Keratinocyte (primary cell): ENCODE data around the gene SUGCT. TPM values are rescaled to one million over a fixed set of nuclear protein-coding genes. Genes with fewer than 3 reads are reported as not detected.
A peak's percentile ranks its signal among the peaks of the same experiment; 100 is the strongest.

Experiments used
- DNase-seq: peaks from one replicate; pipeline ENCODE4 v3.0.0-alpha.2; 2011; ENCODE audit warnings: low read depth, missing footprints, low spot score
- FAIRE-seq: peaks from 2 replicates; lab custom pipeline; 2011; peaks lifted over from hg19 to GRCh38; lab: Jason Lieb, UNC
- H2AFZ ChIP-seq: 2 replicates; pipeline ENCODE4 v1.6.0; 2012; ENCODE audit warnings: low read length, control low read depth, inconsistent platforms; ENCODE audit not compliant: control insufficient read depth
- H3K27ac ChIP-seq: 2 replicates; pipeline ENCODE4 v1.5.1; 2011; ENCODE audit warnings: low read length; ENCODE audit not compliant: control insufficient read depth, insufficient read depth
- H3K27me3 ChIP-seq: 3 replicates; pipeline ENCODE4 v1.6.0; 2011; ENCODE audit warnings: low read length; ENCODE audit not compliant: control insufficient read depth, insufficient read depth; ENCODE audit errors: extremely low read depth
- H3K36me3 ChIP-seq, 2 experiments: 2 replicates in 1 of 2; 3 replicates in 1 of 2; pipeline ENCODE4 v1.5.1; 2011; ENCODE audit warnings: low read length in 2 of 2, mild to moderate bottlenecking in 1 of 2; ENCODE audit not compliant: control insufficient read depth in 2 of 2, insufficient read depth in 2 of 2; ENCODE audit errors: extremely low read depth in 1 of 2
- H3K4me1 ChIP-seq: 3 replicates; pipeline ENCODE4 v1.5.1; 2011; ENCODE audit warnings: low read length; ENCODE audit not compliant: control insufficient read depth, insufficient read depth; ENCODE audit errors: extremely low read depth
- H3K4me2 ChIP-seq: 3 replicates; pipeline ENCODE4 v1.6.0; 2011; ENCODE audit warnings: low read depth, low read length; ENCODE audit not compliant: control insufficient read depth, insufficient read depth; ENCODE audit errors: extremely low read depth
- H3K4me3 ChIP-seq, 3 experiments: fragments of 200-600 bp in 1 of 3; sonication (generic) in 1 of 3; 2 replicates in 2 of 3; 3 replicates in 1 of 3; pipeline ENCODE4 v1.5.1; 2011 to 2016; ENCODE audit warnings: low read length in 3 of 3, mild to moderate bottlenecking in 3 of 3, control low read depth in 2 of 3, inconsistent platforms in 1 of 3, low read depth in 1 of 3, mixed read lengths in 1 of 3, mixed run types in 1 of 3, moderate library complexity in 1 of 3; ENCODE audit not compliant: control insufficient read depth in 2 of 3, insufficient read depth in 2 of 3; ENCODE audit errors: extremely low read depth in 1 of 3
- H3K79me2 ChIP-seq: 2 replicates; pipeline ENCODE4 v1.6.0; 2012; ENCODE audit warnings: low read length; ENCODE audit not compliant: control insufficient read depth, insufficient read depth
- H3K9ac ChIP-seq: 3 replicates; pipeline ENCODE4 v1.6.0; 2011; ENCODE audit warnings: low read length; ENCODE audit not compliant: control insufficient read depth, insufficient read depth; ENCODE audit errors: extremely low read depth
- H3K9me1 ChIP-seq: 3 replicates; pipeline ENCODE4 v1.6.0; 2011; ENCODE audit warnings: low read length; ENCODE audit not compliant: control insufficient read depth, insufficient read depth; ENCODE audit errors: extremely low read depth
- H3K9me3 ChIP-seq: 2 replicates; pipeline ENCODE4 v1.5.1; 2012; ENCODE audit warnings: low read depth, low read length; ENCODE audit not compliant: control insufficient read depth
- H4K20me1 ChIP-seq: 3 replicates; pipeline ENCODE4 v1.6.0; 2011; ENCODE audit warnings: low read length; ENCODE audit not compliant: control insufficient read depth, insufficient read depth; ENCODE audit errors: extremely low read depth
- EZH2 ChIP-seq: IDR thresholded peaks from one replicate; pipeline ENCODE4 v1.6.1; 2012; ENCODE audit warnings: inconsistent platforms, mild to moderate bottlenecking, low read length, moderate library complexity
- dilution Hi-C: fragments of 300-500 bp; cut with MboI; formaldehyde crosslinking; loops from one replicate; pipeline ENCODE4 v1.7.0; 2020; ENCODE audit warnings: low sequenced_read_pairs; ENCODE audit not compliant: extremely low pct_ligation_motif_present
- polyA plus RNA-seq, 5 experiments: library from polyadenylated mRNA; depleted of rRNA in 3 of 5; stranded (reverse) in 3 of 5; stranded (forward) in 1 of 5; unstranded in 1 of 5; fragments of >200 nt; gene quantifications; 1 replicate in 1 of 5; 2 replicates in 3 of 5; 3 replicates in 1 of 5; pipeline versions ENCODE4 v1.2.1 to v1.2.3, GENCODE V29; 2011 to 2012; ENCODE audit warnings: missing spikeins in 2 of 5, low read depth in 1 of 5, low replicate concordance in 1 of 5
- TF ChIP-seq, protein P1 (sequence below), 3 experiments: IDR thresholded peaks in 1 of 3; conservative IDR thresholded peaks in 1 of 3; optimal IDR thresholded peaks in 1 of 3; 2 replicates in 2 of 3; 3 replicates in 1 of 3; pipeline versions ENCODE3 to v1.5.1; 2011; ENCODE audit warnings: low read length in 3 of 3, mild to moderate bottlenecking in 3 of 3, moderate library complexity in 2 of 3, control low read depth in 1 of 3, inconsistent platforms in 1 of 3; ENCODE audit not compliant: insufficient read depth in 2 of 3; ENCODE audit errors: extremely low read depth in 1 of 3

The SUGCT gene
- polyA plus RNA-seq, 1 donor (not counting 4 experiments of a cell fraction or from before 2014, with no cell fraction given): 134 TPM

DNA sequence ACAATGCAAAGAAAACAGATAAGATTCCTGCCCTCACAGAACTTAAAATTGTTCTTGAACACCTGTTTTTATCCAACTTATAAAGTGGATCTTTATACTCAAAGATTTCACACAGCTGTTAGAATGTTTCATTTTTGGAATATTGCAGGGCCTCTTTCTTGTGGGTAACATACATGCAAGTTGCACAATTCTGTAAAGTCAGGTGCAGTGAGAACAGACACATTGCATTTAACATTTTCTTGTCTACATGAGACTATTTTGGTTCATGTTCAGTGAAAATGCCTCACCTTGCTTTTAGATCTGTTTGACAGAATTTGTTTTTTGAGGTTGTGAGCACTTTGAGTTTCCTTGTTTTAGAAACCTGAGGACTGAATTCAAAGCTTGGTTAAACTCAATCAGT, 707.8 kb downstream of the SUGCT start:
- Histone ChIP-seq H3K9ac (peak overlapping the region; percentile 78), H3K4me1 (peaks cover 22% of the 10 kb centered on the region), H3K4me3 (no peak overlapping the region), H3K27ac (peak overlapping the region; percentile 94), H3K4me2 (no peak overlapping the region), H4K20me1 (no peaks in the 10 kb centered on the region), H3K27me3 (no peaks in the 10 kb centered on the region), H3K9me3 (peaks cover 5% of the 10 kb centered on the region), H3K36me3 (peaks cover 0 to 4% of the 10 kb centered on the region in 2 experiments), H3K79me2 (peaks cover 57% of the 10 kb centered on the region), H2AFZ (no peak overlapping the region), H3K9me1 (no peaks in the 10 kb centered on the region)
- dilution Hi-C loops: no loop called here
- peak; percentile 32 for FAIRE-seq
- no peak for TF ChIP-seq EZH2
- TF ChIP-seq, protein P1, sequence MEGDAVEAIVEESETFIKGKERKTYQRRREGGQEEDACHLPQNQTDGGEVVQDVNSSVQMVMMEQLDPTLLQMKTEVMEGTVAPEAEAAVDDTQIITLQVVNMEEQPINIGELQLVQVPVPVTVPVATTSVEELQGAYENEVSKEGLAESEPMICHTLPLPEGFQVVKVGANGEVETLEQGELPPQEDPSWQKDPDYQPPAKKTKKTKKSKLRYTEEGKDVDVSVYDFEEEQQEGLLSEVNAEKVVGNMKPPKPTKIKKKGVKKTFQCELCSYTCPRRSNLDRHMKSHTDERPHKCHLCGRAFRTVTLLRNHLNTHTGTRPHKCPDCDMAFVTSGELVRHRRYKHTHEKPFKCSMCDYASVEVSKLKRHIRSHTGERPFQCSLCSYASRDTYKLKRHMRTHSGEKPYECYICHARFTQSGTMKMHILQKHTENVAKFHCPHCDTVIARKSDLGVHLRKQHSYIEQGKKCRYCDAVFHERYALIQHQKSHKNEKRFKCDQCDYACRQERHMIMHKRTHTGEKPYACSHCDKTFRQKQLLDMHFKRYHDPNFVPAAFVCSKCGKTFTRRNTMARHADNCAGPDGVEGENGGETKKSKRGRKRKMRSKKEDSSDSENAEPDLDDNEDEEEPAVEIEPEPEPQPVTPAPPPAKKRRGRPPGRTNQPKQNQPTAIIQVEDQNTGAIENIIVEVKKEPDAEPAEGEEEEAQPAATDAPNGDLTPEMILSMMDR (optimal IDR thresholded peaks at IDR 0.05 in 1 of 3, IDR thresholded peaks at IDR 0.05 in 1 of 3, conservative IDR thresholded peaks at IDR 0.05 in 1 of 3; ENCODE audit: extremely low read depth in 1 of 3, insufficient read depth in 2 of 3, low read length in 3 of 3): no peak
- no peak for DNase-seq

DNA sequence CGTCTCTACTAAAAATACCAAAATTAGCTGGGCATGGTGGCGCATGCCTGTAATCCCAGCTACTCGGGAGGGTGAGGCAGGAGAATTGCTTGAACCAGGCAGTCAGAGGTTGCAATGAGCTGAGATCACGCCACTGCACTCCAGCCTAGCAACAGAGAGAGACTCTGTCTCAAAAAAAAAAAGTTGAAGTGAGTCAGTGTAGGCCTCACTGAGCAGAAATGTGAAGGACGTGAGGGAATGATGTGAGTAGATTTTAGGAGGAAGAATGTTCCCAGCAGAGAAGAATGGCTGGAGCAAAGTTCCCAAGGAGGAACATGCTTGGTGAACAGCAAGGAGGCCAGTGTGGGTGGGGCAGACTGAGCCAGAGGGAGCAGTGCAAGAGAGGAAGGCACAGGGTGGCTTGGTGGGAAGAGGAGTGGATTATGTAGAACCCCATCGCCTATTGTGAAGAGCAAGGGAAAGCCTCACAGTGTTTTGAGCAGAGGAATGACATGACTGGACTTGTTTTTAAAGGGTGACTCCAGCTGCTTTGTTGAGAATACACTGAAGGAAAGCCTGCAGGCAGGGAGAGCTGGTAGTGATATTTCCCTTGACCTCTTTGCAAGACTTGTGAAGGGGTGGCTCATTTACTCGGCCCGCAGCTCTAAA, 708.7 kb downstream of the SUGCT start:
- Histone ChIP-seq H3K27ac (peak overlapping the region; percentile 94), H3K9me3 (peaks cover 5% of the 10 kb centered on the region), H3K9ac (peak overlapping the region; percentile 78), H3K4me3 (peak overlapping the region in 2 of 3 experiments; percentile 29 to 39), H3K36me3 (peaks cover 1 to 4% of the 10 kb centered on the region in 2 experiments), H3K27me3 (no peaks in the 10 kb centered on the region), H3K79me2 (peaks cover 57% of the 10 kb centered on the region), H2AFZ (peak overlapping the region; percentile 88), H4K20me1 (no peaks in the 10 kb centered on the region), H3K9me1 (no peaks in the 10 kb centered on the region), H3K4me2 (peak overlapping the region; percentile 78), H3K4me1 (peaks cover 22% of the 10 kb centered on the region)
- FAIRE-seq (peak; percentile 98), DNase-seq (peak; percentile 92)
- dilution Hi-C loops: no loop called here
- TF ChIP-seq, protein P1 (optimal IDR thresholded peaks at IDR 0.05 in 1 of 3, IDR thresholded peaks at IDR 0.05 in 1 of 3, conservative IDR thresholded peaks at IDR 0.05 in 1 of 3; ENCODE audit: extremely low read depth in 1 of 3, insufficient read depth in 2 of 3, low read length in 3 of 3): no peak
- no peak for TF ChIP-seq EZH2
